ENCODE measurements around the gene PDXK.

PDXK gene

GRCh38 chr21:43728467-43729390, 9.8 kb downstream of the PDXK start:
- peak overlapping the region; percentile 73 for H3K4me3 ChIP-seq (ENCODE audit: low read depth, low read length)
- H3K36me3 ChIP-seq: no peaks in the 10 kb centered on the region; the same call in 1 of the 2 replicates
- no peaks in the 10 kb centered on the region for H3K9me3 ChIP-seq
- no peaks in the 10 kb centered on the region for H3K27me3 ChIP-seq
- DNase-seq: peak; percentile 97
- TF ChIP-seq CTCF (IDR thresholded peaks at IDR 0.05; ENCODE audit: low read depth, low read length): peak; percentile 31; the same call in 1 of the 2 replicates
- peaks cover 5% of the 10 kb centered on the region; the same call in 1 of the 2 replicates for H3K4me1 ChIP-seq

GRCh38 chr21:43731476-43731875, 12.5 kb downstream of the PDXK start:
- Histone ChIP-seq H3K9me3 (no peaks in the 10 kb centered on the region), H3K27me3 (no peaks in the 10 kb centered on the region), H3K4me1 (peaks cover 5% of the 10 kb centered on the region; the same call in 1 of the 2 replicates), H3K4me3 (ENCODE audit: low read depth, low read length) (no peak overlapping the region), H3K36me3 (no peaks in the 10 kb centered on the region; the same call in 1 of the 2 replicates)
- TF ChIP-seq CTCF (IDR thresholded peaks at IDR 0.05; ENCODE audit: low read depth, low read length): no peak
- no peak for DNase-seq

GRCh38 chr21:43731891-43732711, 13.2 kb downstream of the PDXK start:
- no peak for TF ChIP-seq CTCF (IDR thresholded peaks at IDR 0.05; ENCODE audit: low read depth, low read length)
- Histone ChIP-seq H3K4me1 (peaks cover 5% of the 10 kb centered on the region; the same call in 1 of the 2 replicates), H3K9me3 (no peaks in the 10 kb centered on the region), H3K27me3 (no peaks in the 10 kb centered on the region), H3K36me3 (no peaks in the 10 kb centered on the region; the same call in 1 of the 2 replicates), H3K4me3 (ENCODE audit: low read depth, low read length) (no peak overlapping the region)
- no peak for DNase-seq

- peaks cover 3% of the 10 kb centered on the region for H3K36me3 ChIP-seq
- TF ChIP-seq CTCF (IDR thresholded peaks at IDR 0.05; ENCODE audit: low read depth, low read length): no peak
Measured at GRCh38 chr21:43733060-43733459, 14.1 kb downstream of the PDXK start.

GRCh38 chr21:43733529-43734071, 14.7 kb downstream of the PDXK start:
- DNase-seq: no peak
- Histone ChIP-seq H3K36me3 (peaks cover 6% of the 10 kb centered on the region), H3K4me3 (ENCODE audit: low read depth, low read length) (no peak overlapping the region), H3K4me1 (no peaks in the 10 kb centered on the region), H3K9me3 (no peaks in the 10 kb centered on the region), H3K27me3 (no peaks in the 10 kb centered on the region)
- no peak for TF ChIP-seq CTCF (IDR thresholded peaks at IDR 0.05; ENCODE audit: low read depth, low read length)

More at GRCh38 chr21:43733060-43733459, 14.1 kb downstream of the PDXK start:
- peaks cover 2% of the 10 kb centered on the region; the same call in 1 of the 2 replicates for H3K4me1 ChIP-seq
- H3K27me3 ChIP-seq: no peaks in the 10 kb centered on the region
- no peaks in the 10 kb centered on the region for H3K9me3 ChIP-seq
- DNase-seq: no peak
- no peak overlapping the region for H3K4me3 ChIP-seq (ENCODE audit: low read depth, low read length)

Data from BE2C (cell line).